Stimulated activated CD4-positive, alpha-beta T cell treated with anti-CD3 and anti-CD28 coated beads, Interleukin-15, amount 100 ng/mL, for 24 hours (primary cell): ENCODE measurements around the gene C5AR2.
A peak's percentile ranks its signal among the peaks of the same experiment; 100 is the strongest.
"Not testable (repeated sequence)": the region's sequence is repeated elsewhere in the genome, so short reads cannot be mapped to it uniquely, and the experiment has no call there.

Experiments used
- DNase-seq: peaks from one replicate; pipeline ENCODE4 v3.0.0-alpha.2; 2020

C5AR2 gene

GRCh38 chr19:47324502-47324901, 7.5 kb upstream of the C5AR2 start:
- no peak for DNase-seq

GRCh38 chr19:47330466-47330869, 1.5 kb upstream of the C5AR2 start:
- no peak for DNase-seq

- no peak for DNase-seq
Observed at GRCh38 chr19:47331490-47331889, 485 bp upstream of the C5AR2 start.

GRCh38 chr19:47336765-47337718, 5.1 kb downstream of the C5AR2 start:
- DNase-seq, result not testable (repeated sequence)

- DNase-seq, result no peak
Observed at GRCh38 chr19:47339196-47339880, 7.4 kb downstream of the C5AR2 start.

- DNase-seq, result no peak
Observed at GRCh38 chr19:47340477-47341208, 8.7 kb downstream of the C5AR2 start.

- no peak for DNase-seq
Observed at GRCh38 chr19:47341734-47342133, 9.8 kb downstream of the C5AR2 start.

GRCh38 chr19:47343194-47343802, 11.3 kb downstream of the C5AR2 start:
- DNase-seq, result no peak

- no peak for DNase-seq
Observed at GRCh38 chr19:47344425-47344824, 12.4 kb downstream of the C5AR2 start.

- not testable (repeated sequence) for DNase-seq
Observed at GRCh38 chr19:47346024-47346423, 14.0 kb downstream of the C5AR2 start.

GRCh38 chr19:47348819-47349795, 17.1 kb downstream of the C5AR2 start, which contains the start of gene DHX34:
DHX34 (plus strand) TSS chr19:47349315; CDS start chr19:47353031, 3,716 bp downstream.
- peak; percentile 99 for DNase-seq

GRCh38 chr19:47350630-47351029, 18.7 kb downstream of the C5AR2 start:
- DNase-seq, result no peak

GRCh38 chr19:47351548-47351947, 19.6 kb downstream of the C5AR2 start:
- no peak for DNase-seq

- DNase-seq, result no peak
Observed at GRCh38 chr19:47352095-47352494, 20.1 kb downstream of the C5AR2 start.

GRCh38 chr19:47353307-47353712, 21.3 kb downstream of the C5AR2 start:
- DNase-seq, result no peak

GRCh38 chr19:47356900-47357299, 24.9 kb downstream of the C5AR2 start:
- no peak for DNase-seq

- no peak for DNase-seq
Observed at GRCh38 chr19:47357788-47358680, 26.1 kb downstream of the C5AR2 start.

- DNase-seq, result no peak
Observed at GRCh38 chr19:47358936-47359335, 27.0 kb downstream of the C5AR2 start.

GRCh38 chr19:47362321-47362720, 30.3 kb downstream of the C5AR2 start:
- no peak for DNase-seq

- DNase-seq, result no peak
Observed at GRCh38 chr19:47363758-47364531, 32.0 kb downstream of the C5AR2 start.
